ENCODE data around the gene ARHGAP1. TPM values are rescaled to one million over a fixed set of nuclear protein-coding genes. Genes with fewer than 3 reads are reported as not detected.

ARHGAP1 gene
- total and polyA plus RNA-seq, 2 donors (not counting 3 experiments of a cell fraction or from before 2014, with no cell fraction given), result 30.9 to 58.2 TPM

DNA sequence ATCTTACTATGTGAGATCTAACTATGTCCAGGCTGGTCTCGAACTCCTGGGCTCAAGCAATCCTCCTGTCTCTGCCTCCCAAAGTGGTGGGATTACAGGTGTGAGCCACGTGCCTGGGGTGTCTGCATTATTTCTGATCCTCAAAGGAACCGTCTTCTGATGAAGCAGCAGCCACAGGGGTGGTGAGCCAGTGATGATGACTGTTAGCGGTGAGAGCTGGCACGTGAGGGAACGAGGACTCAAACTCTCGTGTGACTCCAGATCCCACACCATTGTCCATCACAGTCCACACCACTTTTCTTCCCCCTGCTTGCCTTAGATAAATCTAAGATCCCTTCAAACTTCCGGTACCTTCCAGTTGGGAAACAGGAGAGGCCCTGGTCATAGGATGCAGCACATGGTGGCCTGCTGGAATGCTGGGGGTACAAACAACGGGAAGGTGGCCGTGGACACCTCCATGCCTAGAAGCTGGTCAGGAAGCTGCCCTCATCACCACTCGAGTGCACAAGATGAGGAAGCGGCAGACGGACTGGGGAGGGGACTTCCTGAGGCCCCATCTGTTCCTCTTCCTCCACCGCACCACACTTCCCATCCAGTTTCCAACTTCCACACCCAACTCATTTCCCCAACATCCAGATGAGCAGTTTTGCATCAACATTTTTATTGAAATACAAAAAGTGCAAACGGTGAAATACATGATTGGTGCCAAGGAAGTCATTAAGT, 23.8 kb downstream of the ARHGAP1 start:
- H3K4me3 ChIP-seq (replicated peaks in 1 of 3; ENCODE audit: insufficient read depth in 1 of 3, low read depth in 1 of 3, low read length in 3 of 3), result no peak overlapping the region
- CTCF ChIA-PET, result no interaction called here
- POLR2A ChIA-PET, result interaction anchor here (0.5 kb wide), 1 partner anchor 17 kb away, joined by 5 read pairs; no protein-coding TSS in a partner anchor
- peaks cover 0 to 43% of the 10 kb centered on the region in 2 experiments for H3K36me3 ChIP-seq (ENCODE audit: control insufficient read depth in 2 of 2, extremely low read depth in 1 of 2, insufficient read depth in 2 of 2, low read length in 2 of 2)
- H4K20me1 ChIP-seq (replicated peaks; ENCODE audit: control insufficient read depth, extremely low read depth, insufficient read depth, low read length), result no peaks in the 10 kb centered on the region
- no peaks in the 10 kb centered on the region for H3K27me3 ChIP-seq (ENCODE audit: control insufficient read depth in 2 of 2, insufficient read depth in 2 of 2, low read length in 2 of 2)
- no peak overlapping the region for H3K4me2 ChIP-seq (ENCODE audit: insufficient read depth, low read length)
- H3K9me1 ChIP-seq (replicated peaks; ENCODE audit: control insufficient read depth, extremely low read depth, insufficient read depth, low read length), result no peaks in the 10 kb centered on the region
- TF ChIP-seq, protein P1, sequence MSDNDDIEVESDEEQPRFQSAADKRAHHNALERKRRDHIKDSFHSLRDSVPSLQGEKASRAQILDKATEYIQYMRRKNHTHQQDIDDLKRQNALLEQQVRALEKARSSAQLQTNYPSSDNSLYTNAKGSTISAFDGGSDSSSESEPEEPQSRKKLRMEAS (IDR thresholded peaks at IDR 0.05; ENCODE audit: insufficient read depth, insufficient read length), result no peak
- TF ChIP-seq POLR2AphosphoS5 (IDR thresholded peaks at IDR 0.05; ENCODE audit: insufficient read depth, low read depth, low read length) (no peak), GATA2 (IDR thresholded peaks at IDR 0.05; ENCODE audit: insufficient read depth, insufficient read length, low read depth, low read length) (no peak), EZH2 (IDR thresholded peaks at IDR 0.05; ENCODE audit: borderline replicate concordance, low read depth, low read length, severe bottlenecking) (no peak), MYC (IDR thresholded peaks at IDR 0.05; ENCODE audit: low read depth, low read length) (no peak), JUN (IDR thresholded peaks at IDR 0.05; ENCODE audit: borderline replicate concordance, insufficient read depth, insufficient read length, low read depth) (no peak), POLR2A (IDR thresholded peaks at IDR 0.05; ENCODE audit: low read depth, low read length) (no peak)
- TF ChIP-seq, protein P2, sequence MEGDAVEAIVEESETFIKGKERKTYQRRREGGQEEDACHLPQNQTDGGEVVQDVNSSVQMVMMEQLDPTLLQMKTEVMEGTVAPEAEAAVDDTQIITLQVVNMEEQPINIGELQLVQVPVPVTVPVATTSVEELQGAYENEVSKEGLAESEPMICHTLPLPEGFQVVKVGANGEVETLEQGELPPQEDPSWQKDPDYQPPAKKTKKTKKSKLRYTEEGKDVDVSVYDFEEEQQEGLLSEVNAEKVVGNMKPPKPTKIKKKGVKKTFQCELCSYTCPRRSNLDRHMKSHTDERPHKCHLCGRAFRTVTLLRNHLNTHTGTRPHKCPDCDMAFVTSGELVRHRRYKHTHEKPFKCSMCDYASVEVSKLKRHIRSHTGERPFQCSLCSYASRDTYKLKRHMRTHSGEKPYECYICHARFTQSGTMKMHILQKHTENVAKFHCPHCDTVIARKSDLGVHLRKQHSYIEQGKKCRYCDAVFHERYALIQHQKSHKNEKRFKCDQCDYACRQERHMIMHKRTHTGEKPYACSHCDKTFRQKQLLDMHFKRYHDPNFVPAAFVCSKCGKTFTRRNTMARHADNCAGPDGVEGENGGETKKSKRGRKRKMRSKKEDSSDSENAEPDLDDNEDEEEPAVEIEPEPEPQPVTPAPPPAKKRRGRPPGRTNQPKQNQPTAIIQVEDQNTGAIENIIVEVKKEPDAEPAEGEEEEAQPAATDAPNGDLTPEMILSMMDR (IDR thresholded peaks at IDR 0.05; ENCODE audit: extremely low read depth in 1 of 2, insufficient read depth in 1 of 2, low read depth in 1 of 2, low read length in 2 of 2), result no peak
- no peaks in the 10 kb centered on the region for H3K9me3 ChIP-seq (replicated peaks; ENCODE audit: control insufficient read depth, insufficient read depth, low read length)
- H2AFZ ChIP-seq (ENCODE audit: low read depth, low read length), result no peak overlapping the region
- intact Hi-C loops (cut with micrococcal nuclease) (no loop called here), dilution Hi-C loops (cut with MboI; ENCODE audit: extremely low pct_ligation_motif_present, low sequenced_read_pairs) (no loop called here)
- no peak overlapping the region for H3K9ac ChIP-seq (replicated peaks; ENCODE audit: extremely low read depth, insufficient read depth, low read length)
- H3K27ac ChIP-seq (ENCODE audit: insufficient read depth, low read depth, low read length), result no peak overlapping the region
- FAIRE-seq, result peak; percentile 54
- H3K79me2 ChIP-seq (ENCODE audit: control insufficient read depth, insufficient read depth, low read length), result no peaks in the 10 kb centered on the region
- DNase-seq (ENCODE audit: low read depth, low spot score), result no peak
- no peaks in the 10 kb centered on the region for H3K4me1 ChIP-seq (ENCODE audit: control insufficient read depth, extremely low read depth, insufficient read depth, low read length)
- no TSS peak for BruUV-seq (replicated peaks)
